GM18517 (cell line): ENCODE results near the gene DRAM1.

Source experiments
- ATAC-seq: cut with Tn5 transposase; IDR thresholded peaks from one replicate; pipeline ENCODE4 v1.9.1; 2021; ENCODE audit warnings: mild to moderate bottlenecking, moderate library complexity; ENCODE audit not compliant: unreplicated experiment

DRAM1 gene

GRCh38 chr12:101939856-101940265 lies 62.5 kb downstream of the DRAM1 start:
- ATAC-seq, result peak; percentile 30

DNA sequence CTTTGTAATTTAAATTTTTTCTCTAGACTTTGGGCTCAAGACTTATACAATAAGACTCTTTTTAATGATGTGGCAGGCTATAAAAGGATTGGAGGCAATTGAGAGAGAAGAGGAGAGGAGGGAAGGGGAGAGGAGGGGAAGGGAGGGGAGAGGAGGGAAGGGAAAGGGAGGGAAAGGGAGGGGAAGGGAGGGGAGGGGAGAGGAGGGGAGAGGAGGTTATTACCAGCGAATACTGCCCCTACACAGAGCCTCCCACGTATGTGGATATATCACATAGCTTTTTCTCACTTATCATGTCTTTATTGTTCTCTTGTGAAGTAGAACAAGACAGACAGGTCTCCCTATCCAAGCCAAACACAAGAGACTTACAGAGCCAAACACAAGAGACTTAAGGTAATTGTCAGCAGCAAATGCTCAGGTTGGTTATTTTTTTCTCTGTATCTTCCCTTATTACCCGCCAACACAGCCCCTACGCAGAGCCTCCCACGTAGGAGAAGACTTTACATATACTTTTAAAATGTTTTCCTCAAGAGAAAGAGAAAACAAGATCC lies 63.1 kb downstream of the DRAM1 start:
- ATAC-seq, result no peak

DNA sequence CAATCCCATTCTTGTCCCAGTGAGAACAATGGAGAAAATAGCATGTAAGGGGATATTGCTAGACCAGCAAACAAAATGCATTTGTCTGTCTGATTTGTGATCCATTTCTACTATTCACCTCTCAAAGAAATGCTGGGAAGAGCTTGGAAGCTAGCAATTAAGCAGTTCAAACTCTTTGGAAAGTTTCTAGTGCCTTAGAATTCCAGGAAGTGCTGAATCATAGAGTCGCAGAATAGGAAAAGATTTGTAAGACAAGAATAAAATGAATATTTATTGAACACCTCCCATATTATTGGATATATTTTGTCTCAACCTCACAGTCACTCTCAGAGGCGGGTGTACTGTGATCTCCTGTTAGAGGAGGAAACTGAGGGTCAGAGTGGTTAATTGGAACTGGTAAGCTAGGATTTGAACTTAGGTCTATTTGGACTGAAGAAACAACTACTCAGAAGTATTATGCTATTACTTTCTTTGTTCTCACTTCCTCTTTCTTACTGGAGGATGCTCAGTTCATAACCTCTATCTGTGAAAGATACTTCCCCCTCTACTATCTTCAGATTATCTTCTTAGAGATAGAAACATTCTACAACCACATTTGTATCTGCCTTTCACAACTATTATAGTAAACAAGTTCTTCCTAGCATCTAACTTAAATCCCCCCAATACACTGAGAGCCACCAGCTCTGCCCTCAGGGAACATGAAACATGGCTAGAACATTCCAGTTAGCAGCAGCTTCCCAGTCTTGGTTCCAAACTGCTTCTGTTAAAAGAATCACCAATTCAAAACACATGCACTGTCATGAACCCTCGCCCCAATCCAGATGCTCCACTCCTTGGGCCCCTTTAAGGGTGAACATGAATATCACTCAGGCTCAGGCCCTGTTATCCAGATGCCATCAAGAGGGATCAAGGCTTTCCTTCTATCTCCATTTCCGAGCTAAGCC lies 64.2 kb downstream of the DRAM1 start:
- peak; percentile 92 for ATAC-seq

DNA sequence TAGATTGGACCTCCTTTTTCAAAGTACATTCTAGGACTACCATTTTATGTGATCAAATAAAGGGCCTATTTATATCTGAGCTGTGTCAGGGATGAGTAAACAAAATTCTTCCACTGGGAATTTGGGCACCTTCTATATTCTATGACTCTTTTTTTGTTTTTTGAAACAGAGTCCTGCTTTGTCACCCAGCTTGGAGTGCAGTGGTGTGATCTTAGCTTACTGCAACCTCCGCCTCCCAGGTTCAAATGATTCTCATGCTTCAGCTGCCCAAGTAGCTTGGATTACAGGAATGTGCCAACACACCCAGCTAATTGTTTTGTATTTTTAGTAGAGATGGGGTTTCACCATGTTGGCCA lies 64.8 kb downstream of the DRAM1 start:
- ATAC-seq, result no peak

DNA sequence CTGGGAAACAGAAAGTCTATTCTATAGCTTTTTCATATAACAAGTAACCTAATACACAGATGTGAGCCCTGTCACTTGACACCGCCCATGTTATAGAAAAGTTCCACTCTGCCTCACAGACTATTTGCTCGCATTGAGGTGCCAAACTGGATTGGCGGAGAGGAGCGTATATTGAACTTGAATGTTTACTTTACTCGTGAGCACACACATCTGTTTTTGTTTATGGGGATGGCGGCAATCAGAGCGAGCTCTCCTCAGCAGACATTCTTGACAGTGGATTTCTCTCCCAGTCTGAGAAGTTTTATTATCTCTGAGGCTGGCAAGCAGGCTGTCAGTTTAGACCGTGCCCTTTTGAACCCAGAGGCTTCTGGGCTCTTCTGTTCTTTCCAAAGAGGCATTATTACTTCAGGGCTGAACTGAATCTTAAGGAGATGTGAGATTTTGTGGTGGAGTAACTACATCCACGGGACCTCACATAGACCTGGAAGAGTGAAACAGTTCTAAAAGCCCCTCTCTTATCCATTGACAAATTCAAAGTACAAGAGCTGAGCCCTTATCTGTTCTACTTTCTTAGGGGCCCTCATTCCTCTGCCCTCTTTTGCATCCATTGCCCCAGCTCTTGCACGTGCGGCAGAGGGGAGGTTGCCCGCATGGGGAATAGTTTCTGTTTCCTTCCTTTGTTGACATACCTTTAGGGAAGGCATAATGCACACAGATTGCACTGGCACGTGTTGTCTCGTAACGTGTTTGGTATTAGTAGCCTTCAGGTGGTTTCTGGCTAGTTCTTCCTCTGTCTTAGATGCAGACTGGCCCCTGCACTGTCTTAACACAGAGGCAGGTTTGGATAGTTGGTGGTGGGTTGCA lies 68.2 kb downstream of the DRAM1 start:
- ATAC-seq, result no peak

- no peak for ATAC-seq
Measured at GRCh38 chr12:101946233-101946611, 68.8 kb downstream of the DRAM1 start.

DNA sequence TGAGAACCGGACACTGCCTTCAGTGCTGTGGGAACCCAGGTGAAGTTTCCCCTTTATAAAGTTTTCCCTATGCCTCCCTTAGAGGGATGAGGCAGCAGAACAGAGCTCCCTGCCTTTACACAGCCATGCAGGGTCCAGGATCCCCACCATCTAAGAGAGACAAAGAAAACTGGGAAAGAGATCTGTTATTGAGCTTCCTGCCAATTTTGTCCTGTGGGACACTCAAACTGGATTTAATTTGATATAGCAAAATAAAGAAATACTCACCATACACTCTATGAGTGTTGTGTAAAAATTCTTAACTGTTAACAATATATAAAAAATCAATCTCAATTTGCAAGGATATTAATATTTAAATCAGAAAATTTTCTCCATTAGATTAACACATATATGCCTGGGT lies 69.9 kb downstream of the DRAM1 start:
- no peak for ATAC-seq

GRCh38 chr12:101948365-101948764 lies 71.0 kb downstream of the DRAM1 start:
- ATAC-seq, result no peak

- no peak for ATAC-seq
Measured at GRCh38 chr12:101951002-101951670, 73.8 kb downstream of the DRAM1 start.

DNA sequence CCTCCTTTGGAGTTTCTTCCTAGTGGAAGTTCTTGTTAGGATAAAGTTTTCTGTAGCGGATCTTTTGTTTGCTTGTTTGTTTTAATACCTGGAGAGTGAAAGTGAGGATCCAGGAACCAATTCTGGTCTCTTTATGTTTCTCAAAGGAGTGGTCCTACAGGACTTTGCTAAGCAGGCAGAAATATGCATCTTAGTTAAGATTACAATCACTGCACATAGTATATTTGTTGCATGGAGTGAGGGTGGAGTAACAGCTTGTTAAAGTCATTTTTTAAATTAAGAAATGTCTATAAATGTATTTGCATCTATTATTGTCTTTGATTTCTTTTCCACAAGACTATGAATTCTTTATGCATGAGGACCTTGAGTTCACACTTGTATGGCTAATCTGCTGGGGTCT lies 76.7 kb downstream of the DRAM1 start:
- ATAC-seq, result no peak

GRCh38 chr12:101954676-101955075 lies 77.3 kb downstream of the DRAM1 start:
- no peak for ATAC-seq

DNA sequence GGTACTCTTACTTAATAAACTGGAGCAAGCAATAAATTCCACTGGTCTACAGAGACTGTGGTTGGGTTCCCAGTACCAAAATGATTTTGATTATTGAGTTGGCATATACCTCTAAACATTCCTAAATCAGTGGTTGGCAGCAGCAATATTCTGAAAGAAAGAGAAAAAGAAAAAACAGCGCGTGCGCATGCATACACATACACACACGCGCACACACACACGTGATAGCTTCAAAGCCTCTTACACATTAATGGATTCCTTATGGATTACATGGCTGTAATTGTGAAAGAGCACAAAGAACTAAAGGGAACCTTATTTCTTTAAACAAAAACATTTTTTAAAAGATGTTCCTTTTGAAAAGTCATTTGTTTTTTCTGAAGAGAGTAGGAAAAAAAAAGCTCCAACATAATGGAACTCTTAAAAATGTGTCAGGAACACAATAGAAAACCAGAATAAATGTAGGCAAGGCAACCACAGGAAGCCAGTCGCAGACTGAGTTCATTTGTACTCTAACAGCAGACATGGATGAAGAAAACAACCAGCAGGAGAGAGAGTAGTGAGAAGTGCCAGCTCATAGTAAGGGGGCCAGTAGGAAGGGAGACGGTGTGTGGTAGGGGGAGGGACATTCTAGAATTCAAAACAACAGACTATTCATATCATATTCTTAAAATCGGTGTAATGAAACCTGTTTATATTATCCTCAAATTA lies 80.0 kb downstream of the DRAM1 start:
- ATAC-seq, result no peak

GRCh38 chr12:101959607-101960006 lies 82.2 kb downstream of the DRAM1 start:
- no peak for ATAC-seq

- no peak for ATAC-seq
Measured at GRCh38 chr12:101962486-101962885, 85.1 kb downstream of the DRAM1 start.

GRCh38 chr12:101963697-101964096 lies 86.3 kb downstream of the DRAM1 start:
- no peak for ATAC-seq

- ATAC-seq, result no peak
Measured at GRCh38 chr12:101966496-101966895, 89.1 kb downstream of the DRAM1 start.

GRCh38 chr12:101967506-101967905 lies 90.1 kb downstream of the DRAM1 start:
- ATAC-seq, result no peak

GRCh38 chr12:101968770-101969169 lies 91.4 kb downstream of the DRAM1 start:
- ATAC-seq, result no peak
